GM20000 (cell line): ENCODE results near the gene DHCR24.

Source experiments
- DNase-seq: peaks from one replicate; pipeline ENCODE4 v3.0.0; 2012; ENCODE audit warnings: low spot score
- TF ChIP-seq, protein P1 (sequence below): IDR thresholded peaks from 2 replicates; pipeline ENCODE4 v1.5.1; 2012; ENCODE audit warnings: mild to moderate bottlenecking, control low read depth; ENCODE audit errors: extremely low read depth, missing control alignments

DHCR24 gene

DNA sequence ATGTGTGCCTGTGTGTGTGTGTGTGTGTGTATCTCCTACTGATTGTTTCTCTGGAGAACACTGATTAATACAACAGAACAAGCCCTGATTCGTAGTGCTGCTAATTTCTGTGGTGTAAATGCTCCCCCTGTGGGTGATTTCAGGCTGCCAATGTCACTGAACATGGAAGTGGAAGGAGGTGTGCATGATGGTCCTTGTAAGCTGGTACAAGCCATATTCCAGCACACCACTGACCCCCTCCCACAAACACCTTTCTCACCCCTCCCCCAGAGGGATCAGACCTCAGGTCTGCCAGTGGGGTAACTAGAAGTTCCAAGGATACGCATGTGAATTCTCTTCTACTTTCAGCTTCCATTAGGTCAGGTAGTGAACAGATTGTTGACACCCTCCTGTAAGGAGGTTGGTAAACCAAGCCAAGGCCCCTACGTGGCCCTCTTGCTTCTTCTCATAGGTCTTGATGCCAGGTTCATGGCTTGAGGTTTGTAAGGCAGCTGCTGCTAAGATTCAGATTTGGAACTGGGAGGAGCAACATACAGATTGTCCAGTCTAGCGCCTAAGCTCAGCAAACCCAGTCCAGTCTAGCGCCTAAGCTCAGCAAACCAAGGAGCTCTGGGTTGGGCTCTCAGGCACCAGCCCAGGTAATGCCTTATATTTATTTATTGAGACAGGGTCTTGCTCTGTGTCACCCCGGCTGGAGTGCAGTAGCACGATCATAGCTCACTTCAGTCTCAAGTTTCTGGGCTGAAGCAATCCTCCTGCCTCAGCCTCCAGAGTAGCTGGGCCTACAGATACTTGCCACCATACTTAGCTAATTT, 38.7 kb downstream of the DHCR24 start:
- TF ChIP-seq, protein P1, sequence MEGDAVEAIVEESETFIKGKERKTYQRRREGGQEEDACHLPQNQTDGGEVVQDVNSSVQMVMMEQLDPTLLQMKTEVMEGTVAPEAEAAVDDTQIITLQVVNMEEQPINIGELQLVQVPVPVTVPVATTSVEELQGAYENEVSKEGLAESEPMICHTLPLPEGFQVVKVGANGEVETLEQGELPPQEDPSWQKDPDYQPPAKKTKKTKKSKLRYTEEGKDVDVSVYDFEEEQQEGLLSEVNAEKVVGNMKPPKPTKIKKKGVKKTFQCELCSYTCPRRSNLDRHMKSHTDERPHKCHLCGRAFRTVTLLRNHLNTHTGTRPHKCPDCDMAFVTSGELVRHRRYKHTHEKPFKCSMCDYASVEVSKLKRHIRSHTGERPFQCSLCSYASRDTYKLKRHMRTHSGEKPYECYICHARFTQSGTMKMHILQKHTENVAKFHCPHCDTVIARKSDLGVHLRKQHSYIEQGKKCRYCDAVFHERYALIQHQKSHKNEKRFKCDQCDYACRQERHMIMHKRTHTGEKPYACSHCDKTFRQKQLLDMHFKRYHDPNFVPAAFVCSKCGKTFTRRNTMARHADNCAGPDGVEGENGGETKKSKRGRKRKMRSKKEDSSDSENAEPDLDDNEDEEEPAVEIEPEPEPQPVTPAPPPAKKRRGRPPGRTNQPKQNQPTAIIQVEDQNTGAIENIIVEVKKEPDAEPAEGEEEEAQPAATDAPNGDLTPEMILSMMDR = no peak
- DNase-seq = no peak

DNA sequence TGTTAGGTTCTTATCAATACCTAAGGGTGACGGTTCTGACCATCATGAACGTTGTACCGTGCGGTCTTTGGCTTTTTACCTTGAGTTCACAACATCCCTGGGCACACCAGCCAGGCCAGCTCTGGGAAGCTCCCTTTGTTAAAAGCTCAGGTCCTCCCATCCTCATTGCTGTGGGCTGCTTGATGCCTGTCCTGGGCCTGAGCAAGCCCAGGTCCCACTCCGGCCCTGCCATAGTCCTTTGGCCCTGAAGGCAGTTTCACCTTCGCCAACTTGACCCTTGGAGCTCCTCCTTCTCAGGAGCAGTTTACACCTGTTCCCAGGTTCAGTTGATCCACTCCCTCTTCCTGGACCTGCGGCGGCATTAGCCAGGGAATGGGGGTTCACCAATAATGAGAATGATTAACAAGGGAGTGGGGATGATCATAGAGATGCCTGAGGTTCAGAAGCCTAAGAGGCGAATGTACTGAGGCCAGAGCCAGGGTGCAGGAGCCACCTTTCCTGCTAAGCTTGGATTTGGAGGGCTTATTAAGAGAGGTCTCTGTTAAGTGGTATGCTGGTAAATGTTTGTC, 40.2 kb downstream of the DHCR24 start:
- no peak for DNase-seq
- TF ChIP-seq, protein P1 = no peak

DNA sequence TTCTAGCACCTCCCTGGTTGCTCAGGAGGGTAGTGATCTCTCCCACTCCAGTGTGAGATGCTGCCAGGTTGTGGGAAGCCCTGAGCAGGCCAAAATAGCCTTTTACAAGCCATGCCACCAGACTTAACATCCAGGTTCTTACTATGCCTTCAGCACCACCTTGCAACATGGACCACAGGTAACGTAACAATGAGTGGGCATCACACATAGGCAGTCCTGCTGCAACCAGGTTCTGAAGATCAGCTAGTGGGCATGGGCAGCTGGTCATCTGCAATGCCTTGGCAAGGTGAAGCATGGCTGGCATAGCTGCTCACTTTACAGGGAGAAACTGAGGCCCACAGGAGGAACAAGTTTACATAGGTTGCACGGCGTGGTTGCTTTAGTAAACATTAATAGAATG, 40.7 kb downstream of the DHCR24 start:
- no peak for DNase-seq
- TF ChIP-seq, protein P1 = no peak

DNA sequence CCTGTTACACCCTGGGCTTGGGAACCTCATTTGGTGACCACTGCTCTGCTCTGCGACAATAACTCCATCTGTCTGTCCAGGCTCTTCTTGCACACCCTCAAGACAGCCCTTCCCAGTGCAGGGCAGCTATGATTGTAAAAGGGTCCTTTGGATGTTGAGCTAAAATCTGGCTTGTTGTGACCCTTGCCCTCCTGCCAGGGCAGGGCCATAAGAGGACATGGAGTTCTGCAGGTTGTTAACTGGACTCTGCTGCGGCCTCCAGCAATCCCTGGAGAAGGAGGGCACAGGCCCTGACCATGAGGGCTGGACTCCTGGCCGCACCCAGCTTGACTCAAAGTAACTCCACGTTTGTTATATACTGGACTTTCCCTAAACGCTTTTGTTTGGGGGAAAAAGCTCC, 41.2 kb downstream of the DHCR24 start:
- TF ChIP-seq, protein P1 = no peak
- DNase-seq = no peak

DNA sequence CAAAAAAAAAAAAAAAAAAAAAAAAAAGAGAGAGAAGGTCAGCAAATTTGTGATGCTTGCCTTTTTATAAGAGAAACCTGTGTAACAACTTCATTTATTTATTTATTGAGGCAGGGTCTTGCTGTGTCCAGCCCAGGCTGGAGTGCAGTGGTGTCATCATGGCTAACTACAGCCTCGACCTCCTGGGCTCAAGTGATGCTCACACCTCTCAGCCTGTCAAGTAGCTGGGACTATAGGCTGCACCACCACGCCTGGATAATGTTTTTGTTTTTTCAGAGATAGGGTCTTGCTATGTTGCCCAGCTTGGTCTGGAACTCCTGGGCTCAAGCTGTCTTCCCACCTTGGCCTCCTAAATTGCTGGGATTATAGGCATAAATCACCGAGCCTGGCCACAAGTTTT, 42.4 kb downstream of the DHCR24 start:
- TF ChIP-seq, protein P1 = no peak
- no peak for DNase-seq

- no peak for DNase-seq
- TF ChIP-seq, protein P1 = no peak
Measured at GRCh38 chr1:54843449-54843848, 43.5 kb downstream of the DHCR24 start.

DNA sequence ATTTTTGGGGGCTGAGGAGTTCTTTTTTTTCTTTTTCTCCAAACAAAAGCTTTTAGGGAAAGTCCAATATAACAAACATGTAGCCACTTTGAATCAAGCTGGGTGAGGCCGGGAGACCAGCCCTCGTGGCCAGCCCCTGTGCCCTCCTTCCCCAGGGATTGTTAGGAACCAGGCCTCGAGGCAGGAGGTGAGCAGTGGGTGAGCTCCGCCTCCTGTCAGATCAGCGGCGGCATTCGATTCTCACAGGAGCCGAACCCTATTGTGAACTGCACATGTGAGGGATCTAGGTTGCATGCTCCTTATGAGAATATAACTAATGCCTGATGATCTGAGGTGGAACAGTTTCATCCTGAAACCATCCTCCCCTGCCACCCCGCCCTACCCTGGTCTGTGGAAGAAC, 44.0 kb downstream of the DHCR24 start:
- no peak for DNase-seq
- TF ChIP-seq, protein P1 = no peak
